Transverse colon (tissue), 4 donors: ENCODE measurements around the gene ITGA3. TPM values are rescaled to one million over a fixed set of nuclear protein-coding genes. Genes with fewer than 3 reads are reported as not detected.

Experiments
- DNase-seq: peaks from one replicate; pipeline ENCODE4 v3.0.0-alpha.2; 2019
- H3K27ac ChIP-seq, 4 donors: fragments of 200-600 bp; sonication (generic); 2 replicates each; pipeline ENCODE4 v1.5.1; 2016 to 2018; ENCODE audit warnings: inconsistent platforms in 4 of 4
- H3K27me3 ChIP-seq: fragments of 200-600 bp; sonication (generic); 2 replicates; pipeline ENCODE4 v1.5.1; 2017; ENCODE audit warnings: inconsistent platforms
- H3K36me3 ChIP-seq, 4 donors: fragments of 200-600 bp; sonication (generic); 2 replicates each; pipeline ENCODE4 v1.5.1; 2017 to 2019; ENCODE audit warnings: inconsistent platforms in 4 of 4
- H3K4me1 ChIP-seq, 4 donors: fragments of 200-600 bp; sonication (generic); 2 replicates each; pipeline ENCODE4 v1.5.1; 2017 to 2020; ENCODE audit warnings: inconsistent platforms in 4 of 4
- H3K4me3 ChIP-seq, 4 donors: fragments of 200-600 bp; sonication (generic); 1 replicate in 1 of 4; 2 replicates in 3 of 4; pipeline versions ENCODE4 v1.5.1 to v1.6.1; 2017 to 2019; ENCODE audit warnings: inconsistent platforms in 4 of 4
- H3K9me3 ChIP-seq, 2 donors: fragments of 200-600 bp; sonication (generic); 2 replicates each; pipeline ENCODE4 v1.5.1; 2017 to 2019; ENCODE audit warnings: inconsistent platforms in 2 of 2
- EP300 ChIP-seq: sonication (generic); formaldehyde crosslinking; IDR thresholded peaks from one replicate; pipeline ENCODE4 v1.6.1; 2017; ENCODE audit warnings: antibody characterized with exemption, low read depth
- POLR2A ChIP-seq: fragments of 450-650 bp; IDR thresholded peaks from one replicate; pipeline ENCODE4 v1.6.1; 2016; ENCODE audit warnings: antibody characterized with exemption, mild to moderate bottlenecking, moderate library complexity
- POLR2AphosphoS5 ChIP-seq, 3 donors: sonication (generic); formaldehyde crosslinking; IDR thresholded peaks; one replicate each; pipeline ENCODE4 v1.6.1; 2016; ENCODE audit warnings: antibody characterized with exemption in 3 of 3
- WGBS, 2 donors: methylation state at CpG; one replicate each; pipeline ENCODE4 v1.1.5; 2018; ENCODE audit warnings: low coverage in 1 of 2; 5-methylcytosine and 5-hydroxymethylcytosine counted together
- in situ Hi-C, 4 donors: fragments of 200-750 bp; cut with MboI; loops; one replicate each; pipeline versions ENCODE4 v1.15.0 to v1.15.1; 2017; ENCODE audit warnings: low sequenced_read_pairs in 3 of 4, low pct_ligation_motif_present in 1 of 4, low pct_unique_long_range_greater_than_20kb in 1 of 4
- intact Hi-C: fragments of 100-400 bp; cut with DNase I; formaldehyde crosslinking; loops from one replicate; pipeline ENCODE4 v1.15.1; 2023; ENCODE audit warnings: low total_unique reads
- total RNA-seq, 4 donors: library from RNA; depleted of rRNA; stranded (reverse); fragments of >200 nt; gene quantifications; one replicate each; pipeline ENCODE4 v1.1.0, GENCODE V29; 2016
- TF ChIP-seq, protein P1 (sequence below), 5 experiments: fragments of 200-600 bp in 3 of 5; fragments of 450-650 bp in 2 of 5; sonication (generic) in 3 of 5; IDR thresholded peaks; 1 replicate in 2 of 5; 2 replicates in 3 of 5; pipeline ENCODE4 v1.5.1; 2016 to 2017; ENCODE audit warnings: antibody characterized with exemption in 5 of 5, inconsistent platforms in 3 of 5, mild to moderate bottlenecking in 2 of 5, moderate library complexity in 1 of 5

Gene ITGA3
- total RNA-seq, 4 donors from 2014 or later, result 147 to 294 (median 171) TPM

DNA sequence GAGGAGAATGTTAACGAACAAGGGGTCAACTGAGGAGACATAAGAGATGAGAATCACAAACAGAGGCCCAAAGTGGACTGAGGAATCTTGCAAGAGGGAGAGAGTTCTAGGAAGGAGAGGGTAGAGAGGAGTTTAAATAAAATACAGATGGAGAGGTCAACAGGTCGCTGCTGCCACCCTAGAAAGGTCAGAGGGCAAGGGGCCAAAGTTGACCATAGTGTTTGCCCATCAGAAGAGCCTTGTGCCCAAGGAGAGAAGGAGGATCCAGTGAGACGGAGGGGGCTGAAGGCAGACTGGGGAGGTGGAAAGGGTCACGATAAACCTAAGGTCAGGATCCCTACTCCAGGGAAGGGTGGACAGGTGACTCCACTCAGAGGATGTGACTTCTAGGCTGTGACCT lies 6.9 kb upstream of the ITGA3 start:
- Histone ChIP-seq H3K9me3 (no peaks in the 10 kb centered on the region), H3K27me3 (no peaks in the 10 kb centered on the region), H3K36me3 (no peaks in the 10 kb centered on the region), H3K4me1 (peaks cover 0 to 29% (median 6%) of the 10 kb centered on the region in 4 donors), H3K4me3 (no peak overlapping the region), H3K27ac (no peak overlapping the region)
- DNase-seq, result no peak
- intact Hi-C loops, result no loop called here
- in situ Hi-C loops, result no loop called here
- WGBS, 2 donors, result 75 to 80% methylated on average over 2 to 4 of the region's 4 CpGs
- TF ChIP-seq POLR2AphosphoS5 (IDR thresholded peaks at IDR 0.05), result no peak
- TF ChIP-seq POLR2A, result no peak
- no peak for TF ChIP-seq EP300
- TF ChIP-seq, protein P1, sequence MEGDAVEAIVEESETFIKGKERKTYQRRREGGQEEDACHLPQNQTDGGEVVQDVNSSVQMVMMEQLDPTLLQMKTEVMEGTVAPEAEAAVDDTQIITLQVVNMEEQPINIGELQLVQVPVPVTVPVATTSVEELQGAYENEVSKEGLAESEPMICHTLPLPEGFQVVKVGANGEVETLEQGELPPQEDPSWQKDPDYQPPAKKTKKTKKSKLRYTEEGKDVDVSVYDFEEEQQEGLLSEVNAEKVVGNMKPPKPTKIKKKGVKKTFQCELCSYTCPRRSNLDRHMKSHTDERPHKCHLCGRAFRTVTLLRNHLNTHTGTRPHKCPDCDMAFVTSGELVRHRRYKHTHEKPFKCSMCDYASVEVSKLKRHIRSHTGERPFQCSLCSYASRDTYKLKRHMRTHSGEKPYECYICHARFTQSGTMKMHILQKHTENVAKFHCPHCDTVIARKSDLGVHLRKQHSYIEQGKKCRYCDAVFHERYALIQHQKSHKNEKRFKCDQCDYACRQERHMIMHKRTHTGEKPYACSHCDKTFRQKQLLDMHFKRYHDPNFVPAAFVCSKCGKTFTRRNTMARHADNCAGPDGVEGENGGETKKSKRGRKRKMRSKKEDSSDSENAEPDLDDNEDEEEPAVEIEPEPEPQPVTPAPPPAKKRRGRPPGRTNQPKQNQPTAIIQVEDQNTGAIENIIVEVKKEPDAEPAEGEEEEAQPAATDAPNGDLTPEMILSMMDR (IDR thresholded peaks at IDR 0.05), result no peak

DNA sequence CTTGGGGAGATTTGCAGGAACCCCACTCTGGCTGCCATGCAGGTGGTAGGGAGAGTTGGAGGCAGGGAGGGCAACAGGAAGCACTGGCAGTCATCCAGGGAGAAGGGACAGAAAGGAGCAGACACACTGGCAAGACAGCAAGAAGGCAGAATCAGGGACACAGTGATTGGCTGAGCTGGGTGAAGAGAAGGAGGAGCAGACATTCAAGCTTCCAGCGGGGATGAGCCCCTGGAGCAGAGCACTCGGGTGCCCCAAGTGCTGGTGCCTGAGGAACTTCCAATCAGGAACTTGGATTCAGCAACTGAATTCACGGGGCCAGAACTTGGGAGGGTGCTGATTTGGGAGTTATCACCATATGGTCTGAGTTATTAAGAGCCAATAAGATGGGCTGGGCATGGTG lies 6.3 kb upstream of the ITGA3 start:
- Histone ChIP-seq H3K27me3 (no peaks in the 10 kb centered on the region), H3K36me3 (no peaks in the 10 kb centered on the region), H3K27ac (no peak overlapping the region), H3K4me1 (peaks cover 2 to 31% (median 10%) of the 10 kb centered on the region in 4 donors), H3K4me3 (no peak overlapping the region), H3K9me3 (no peaks in the 10 kb centered on the region)
- no peak for DNase-seq
- TF ChIP-seq POLR2AphosphoS5 (IDR thresholded peaks at IDR 0.05) (no peak), EP300 (no peak), POLR2A (no peak)
- TF ChIP-seq, protein P1 (IDR thresholded peaks at IDR 0.05), result no peak
- intact Hi-C loops (no loop called here), in situ Hi-C loops (no loop called here)
- 80 to 82% methylated on average over 1 to 3 of the region's 3 CpGs for WGBS, 2 donors

DNA sequence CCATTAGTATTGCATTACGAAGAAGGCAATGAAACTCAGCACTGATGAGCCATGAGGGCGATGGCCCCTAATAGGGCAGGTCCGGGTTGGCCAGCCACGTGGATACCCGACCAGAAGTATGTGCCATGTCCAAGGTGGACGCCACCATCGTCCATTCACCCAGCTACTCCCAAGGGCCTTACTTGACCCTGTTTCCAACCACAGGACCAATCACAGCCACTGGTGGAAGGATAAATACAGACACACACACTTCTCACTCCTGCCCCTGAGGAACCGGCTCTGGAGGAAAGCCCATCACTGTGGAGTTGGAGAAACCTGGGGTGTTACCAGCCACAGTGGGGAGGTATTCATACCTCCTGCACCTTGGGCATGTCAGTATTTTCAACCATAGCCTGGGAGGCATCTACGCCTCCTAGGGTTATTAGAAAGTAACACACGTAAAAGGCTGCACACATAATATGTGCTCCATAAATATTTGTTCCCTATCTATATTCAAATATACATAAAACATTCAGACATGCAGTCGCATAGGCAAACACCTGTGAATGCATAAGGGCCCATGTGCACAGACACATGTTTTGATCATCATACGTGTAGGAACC lies 5.4 kb upstream of the ITGA3 start:
- WGBS, 2 donors, result 86 to 92% methylated on average over 4 to 12 of the region's 12 CpGs
- H3K36me3 ChIP-seq, result no peaks in the 10 kb centered on the region
- TF ChIP-seq POLR2AphosphoS5 (IDR thresholded peaks at IDR 0.05), result no peak
- TF ChIP-seq POLR2A, result no peak
- TF ChIP-seq EP300, result no peak
- TF ChIP-seq, protein P1 (IDR thresholded peaks at IDR 0.05), result no peak
- no peaks in the 10 kb centered on the region for H3K9me3 ChIP-seq
- peaks cover 5 to 26% (median 17%) of the 10 kb centered on the region in 4 donors for H3K4me1 ChIP-seq
- H3K27ac ChIP-seq, result no peak overlapping the region
- in situ Hi-C loops, result no loop called here
- H3K4me3 ChIP-seq, result no peak overlapping the region
- intact Hi-C loops, result no loop called here
- DNase-seq, result no peak
- no peaks in the 10 kb centered on the region for H3K27me3 ChIP-seq

DNA sequence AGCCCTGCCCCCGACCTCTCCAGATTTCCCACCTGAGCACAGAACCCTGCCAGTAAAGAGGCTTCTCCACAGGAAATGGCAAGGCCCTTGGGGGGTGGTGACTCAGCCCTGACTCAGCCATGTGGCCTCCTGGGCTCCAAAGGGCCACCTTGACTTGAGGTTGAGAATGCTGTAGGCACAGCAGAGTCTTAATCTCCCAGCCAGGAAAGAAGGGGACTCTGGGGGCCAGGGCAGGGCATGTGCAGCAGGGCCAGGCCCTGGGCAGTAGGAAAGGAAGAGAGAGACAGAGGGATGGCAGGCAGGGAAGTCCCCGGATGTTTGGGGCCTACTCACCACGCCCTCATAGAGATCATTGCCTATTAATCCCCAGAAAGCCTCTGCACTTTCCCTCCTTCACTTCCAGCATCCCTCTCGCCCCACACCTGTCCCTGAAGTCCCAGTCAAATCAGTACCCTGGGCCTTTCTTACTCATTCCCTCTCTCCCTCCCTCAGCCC lies 4.8 kb upstream of the ITGA3 start:
- Histone ChIP-seq H3K4me3 (no peak overlapping the region), H3K27ac (no peak overlapping the region), H3K36me3 (no peaks in the 10 kb centered on the region), H3K4me1 (peaks cover 5 to 25% (median 17%) of the 10 kb centered on the region in 4 donors), H3K9me3 (no peaks in the 10 kb centered on the region), H3K27me3 (no peaks in the 10 kb centered on the region)
- intact Hi-C loops, result no loop called here
- TF ChIP-seq EP300 (no peak), POLR2A (no peak), POLR2AphosphoS5 (IDR thresholded peaks at IDR 0.05) (no peak)
- TF ChIP-seq, protein P1 (IDR thresholded peaks at IDR 0.05), result no peak
- in situ Hi-C loops, result no loop called here
- WGBS, 2 donors, result 68 to 100% methylated on average over 1 to 4 of the region's 4 CpGs
- no peak for DNase-seq
